ENCODE measurements around the gene DLGAP1.

GRCh38 chr18:3821524-3821923, 633.6 kb downstream of the DLGAP1 start:
- TF ChIP-seq CTCF (IDR thresholded peaks at IDR 0.05) (no peak), EP300 (IDR thresholded peaks at IDR 0.05) (no peak), POLR2A (IDR thresholded peaks at IDR 0.05) (no peak)
